AG09309 (cell line): ENCODE data around the gene PIK3CD.
A peak's percentile ranks its signal among the peaks of the same experiment; 100 is the strongest.

Source experiments
- DNase-seq: peaks from one replicate; pipeline ENCODE4 v3.0.0-alpha.2; 2010; ENCODE audit warnings: low read depth
- H3K4me3 ChIP-seq: 2 replicates; pipeline ENCODE4 v1.5.1; 2011; ENCODE audit warnings: mild to moderate bottlenecking, low read depth, low read length, moderate library complexity; ENCODE audit not compliant: control insufficient read depth
- TF ChIP-seq, protein P1 (sequence below): IDR thresholded peaks from 2 replicates; pipeline ENCODE4 v1.5.1; 2011; ENCODE audit warnings: mild to moderate bottlenecking, low read depth, low read length, inconsistent platforms; ENCODE audit not compliant: insufficient read depth, control insufficient read depth; ENCODE audit errors: missing control alignments

The PIK3CD gene

DNA sequence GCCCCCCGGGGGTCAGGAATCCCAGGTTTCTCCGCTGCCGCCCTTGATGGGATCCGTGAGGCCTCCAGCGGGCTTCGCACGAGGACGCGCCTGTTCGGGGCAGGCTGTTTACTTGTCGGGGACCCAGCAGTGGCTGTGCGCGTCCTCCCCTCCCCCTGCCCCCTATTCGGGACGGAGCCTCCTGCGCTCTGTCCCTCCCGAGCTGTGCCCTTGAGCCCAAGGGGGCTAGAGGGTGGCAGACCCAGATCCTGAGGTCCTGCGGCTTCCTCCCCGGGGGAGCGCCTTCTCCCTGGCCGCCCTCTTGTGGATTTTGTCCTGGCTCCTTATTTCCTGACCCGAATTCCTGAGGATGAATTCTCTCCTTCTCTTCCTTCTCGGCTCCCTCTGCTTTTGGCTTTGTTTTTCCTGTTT is 38.4 kb downstream of the PIK3CD start:
- DNase-seq: no peak
- TF ChIP-seq, protein P1, sequence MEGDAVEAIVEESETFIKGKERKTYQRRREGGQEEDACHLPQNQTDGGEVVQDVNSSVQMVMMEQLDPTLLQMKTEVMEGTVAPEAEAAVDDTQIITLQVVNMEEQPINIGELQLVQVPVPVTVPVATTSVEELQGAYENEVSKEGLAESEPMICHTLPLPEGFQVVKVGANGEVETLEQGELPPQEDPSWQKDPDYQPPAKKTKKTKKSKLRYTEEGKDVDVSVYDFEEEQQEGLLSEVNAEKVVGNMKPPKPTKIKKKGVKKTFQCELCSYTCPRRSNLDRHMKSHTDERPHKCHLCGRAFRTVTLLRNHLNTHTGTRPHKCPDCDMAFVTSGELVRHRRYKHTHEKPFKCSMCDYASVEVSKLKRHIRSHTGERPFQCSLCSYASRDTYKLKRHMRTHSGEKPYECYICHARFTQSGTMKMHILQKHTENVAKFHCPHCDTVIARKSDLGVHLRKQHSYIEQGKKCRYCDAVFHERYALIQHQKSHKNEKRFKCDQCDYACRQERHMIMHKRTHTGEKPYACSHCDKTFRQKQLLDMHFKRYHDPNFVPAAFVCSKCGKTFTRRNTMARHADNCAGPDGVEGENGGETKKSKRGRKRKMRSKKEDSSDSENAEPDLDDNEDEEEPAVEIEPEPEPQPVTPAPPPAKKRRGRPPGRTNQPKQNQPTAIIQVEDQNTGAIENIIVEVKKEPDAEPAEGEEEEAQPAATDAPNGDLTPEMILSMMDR: peak; percentile 25
- peak overlapping the region; percentile 76 for H3K4me3 ChIP-seq

DNA sequence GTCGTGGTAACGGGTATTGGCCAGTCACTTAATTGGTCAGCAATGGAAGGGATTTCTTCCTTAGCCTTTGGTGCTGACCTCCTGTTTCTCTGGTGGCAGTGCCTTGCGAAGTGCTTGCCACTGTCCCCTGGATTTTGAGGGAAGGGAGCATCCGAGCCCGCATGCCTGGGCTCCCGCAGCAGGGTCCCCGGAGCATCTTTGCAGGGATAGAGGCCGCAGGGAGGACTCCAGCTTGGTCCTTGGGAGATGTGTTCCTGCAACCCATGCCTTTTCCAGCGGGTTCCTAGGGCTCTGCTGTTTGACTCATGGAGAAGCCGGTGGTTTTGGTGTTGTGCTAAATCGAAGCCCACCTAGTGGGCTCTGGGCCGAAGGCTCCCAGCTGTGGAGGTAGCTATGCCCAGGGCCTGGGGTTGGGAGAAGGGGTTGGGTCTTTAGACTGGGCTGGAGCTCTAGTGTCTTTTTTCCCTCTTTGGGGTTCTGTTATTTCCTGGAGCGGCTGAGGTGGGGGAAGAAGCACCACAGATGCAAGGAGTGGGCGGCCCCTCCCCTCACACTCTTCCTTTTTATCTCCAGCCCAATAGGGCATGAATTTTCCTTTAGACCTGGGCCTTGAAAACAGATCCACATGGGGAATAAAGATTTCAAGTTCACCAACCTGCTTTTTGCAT is 39.0 kb downstream of the PIK3CD start:
- TF ChIP-seq, protein P1: no peak
- H3K4me3 ChIP-seq: peak overlapping the region; percentile 76
- DNase-seq: no peak

DNA sequence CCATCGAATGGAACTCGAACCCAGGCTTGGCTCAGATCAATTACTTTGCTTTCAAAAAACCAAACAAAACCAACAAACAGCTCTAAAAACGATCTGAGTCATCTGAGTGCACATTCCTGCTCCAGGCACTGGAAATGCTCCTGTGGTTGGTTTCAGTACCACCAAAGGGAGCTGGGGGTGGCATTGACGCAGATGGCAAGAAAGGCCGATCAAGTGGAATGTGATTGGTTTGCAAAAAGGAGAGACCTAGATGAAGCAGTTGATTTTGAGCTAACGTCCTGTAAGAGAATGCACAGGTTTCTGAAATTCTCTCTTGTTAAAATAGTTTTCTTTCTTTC is 39.5 kb downstream of the PIK3CD start:
- TF ChIP-seq, protein P1: no peak
- H3K4me3 ChIP-seq: no peak overlapping the region; the same call in 1 of the 2 replicates
- DNase-seq: peak; percentile 62

DNA sequence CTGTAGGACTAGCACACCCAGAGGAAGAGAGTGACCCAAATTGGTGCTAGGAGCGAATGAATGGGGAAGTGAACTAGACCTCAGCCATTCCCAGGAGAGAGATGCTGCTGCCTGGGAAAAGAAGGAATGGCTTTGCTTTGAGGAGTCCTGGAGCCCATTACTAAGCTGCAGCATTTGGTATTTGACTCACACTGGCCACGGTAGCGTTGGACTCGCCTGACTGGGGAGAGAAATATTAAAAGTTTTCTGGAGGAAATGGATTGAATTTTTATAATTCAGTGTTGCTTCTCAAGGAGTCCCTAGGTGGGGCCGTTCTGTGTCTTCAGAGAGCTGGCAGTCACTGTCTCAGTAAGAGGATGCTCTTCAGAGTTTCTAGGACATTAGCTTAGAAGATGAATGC is 40.2 kb downstream of the PIK3CD start:
- TF ChIP-seq, protein P1: no peak
- H3K4me3 ChIP-seq: no peak overlapping the region
- no peak for DNase-seq

DNA sequence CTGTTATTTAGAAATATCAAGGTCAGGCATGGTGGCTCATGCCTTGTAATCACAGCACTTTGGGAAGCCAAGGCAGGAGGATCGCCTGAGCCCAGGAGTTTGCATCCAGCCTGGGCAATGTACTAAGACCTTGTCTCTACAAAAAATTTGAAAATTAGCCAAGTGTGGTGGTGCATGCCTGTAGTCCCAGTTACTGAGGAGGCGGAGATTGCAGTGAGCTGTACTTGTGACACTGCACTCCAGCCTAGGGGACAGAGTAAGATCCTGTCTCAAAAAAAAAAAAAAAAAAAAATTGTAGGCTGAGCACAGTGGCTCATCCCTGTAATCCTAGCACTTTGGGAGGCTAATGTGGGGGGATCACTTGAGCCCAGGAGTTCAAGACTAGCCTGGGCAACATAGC is 45.3 kb downstream of the PIK3CD start:
- DNase-seq: no peak
- TF ChIP-seq, protein P1: no peak
- H3K4me3 ChIP-seq: no peak overlapping the region

DNA sequence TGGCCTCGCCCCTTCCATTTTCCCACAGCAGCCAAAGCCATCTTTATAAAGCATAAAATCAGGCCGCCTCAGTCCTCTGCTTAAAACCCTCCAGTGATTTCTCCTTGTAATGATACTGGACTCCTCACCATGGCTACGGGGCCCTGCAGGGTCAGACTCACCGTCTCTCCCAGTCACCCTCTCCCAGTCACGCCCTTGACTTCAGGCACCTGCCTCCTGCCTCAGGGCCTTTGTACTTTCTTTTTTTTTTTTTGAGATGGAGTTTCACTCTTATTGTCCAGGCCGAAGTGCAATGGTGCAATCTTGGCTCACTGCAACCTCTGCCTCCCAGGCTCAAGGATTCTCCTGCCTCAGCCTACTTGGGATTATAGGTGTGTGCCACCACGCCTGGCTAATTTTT is 47.8 kb downstream of the PIK3CD start:
- no peak overlapping the region for H3K4me3 ChIP-seq
- TF ChIP-seq, protein P1: no peak
- DNase-seq: no peak
